Esophagus muscularis mucosa (tissue), 4 donors: Measurements from ENCODE around the gene NLRP11.

Experiments
- EP300 ChIP-seq: sonication (generic); formaldehyde crosslinking; IDR thresholded peaks from one replicate; pipeline ENCODE4 v1.6.1; 2017; ENCODE audit warnings: antibody characterized with exemption
- POLR2A ChIP-seq: fragments of 450-650 bp; IDR thresholded peaks from one replicate; pipeline ENCODE4 v1.6.1; 2017; ENCODE audit warnings: antibody characterized with exemption, moderate library complexity, mild to moderate bottlenecking, low read depth
- POLR2AphosphoS5 ChIP-seq, 2 donors: sonication (generic); formaldehyde crosslinking; IDR thresholded peaks; one replicate each; pipeline ENCODE4 v1.6.1; 2017; ENCODE audit warnings: antibody characterized with exemption in 2 of 2
- TF ChIP-seq, protein P1 (sequence below), 3 experiments: fragments of 200-600 bp in 2 of 3; fragments of 450-650 bp in 1 of 3; sonication (generic) in 2 of 3; IDR thresholded peaks; one replicate each; pipeline ENCODE4 v1.5.1; 2017 to 2019; ENCODE audit warnings: antibody characterized with exemption in 3 of 3, mild to moderate bottlenecking in 2 of 3, moderate library complexity in 1 of 3

GRCh38 chr19:55778331-55778730, 53.5 kb downstream of the NLRP11 start:
- TF ChIP-seq, protein P1, sequence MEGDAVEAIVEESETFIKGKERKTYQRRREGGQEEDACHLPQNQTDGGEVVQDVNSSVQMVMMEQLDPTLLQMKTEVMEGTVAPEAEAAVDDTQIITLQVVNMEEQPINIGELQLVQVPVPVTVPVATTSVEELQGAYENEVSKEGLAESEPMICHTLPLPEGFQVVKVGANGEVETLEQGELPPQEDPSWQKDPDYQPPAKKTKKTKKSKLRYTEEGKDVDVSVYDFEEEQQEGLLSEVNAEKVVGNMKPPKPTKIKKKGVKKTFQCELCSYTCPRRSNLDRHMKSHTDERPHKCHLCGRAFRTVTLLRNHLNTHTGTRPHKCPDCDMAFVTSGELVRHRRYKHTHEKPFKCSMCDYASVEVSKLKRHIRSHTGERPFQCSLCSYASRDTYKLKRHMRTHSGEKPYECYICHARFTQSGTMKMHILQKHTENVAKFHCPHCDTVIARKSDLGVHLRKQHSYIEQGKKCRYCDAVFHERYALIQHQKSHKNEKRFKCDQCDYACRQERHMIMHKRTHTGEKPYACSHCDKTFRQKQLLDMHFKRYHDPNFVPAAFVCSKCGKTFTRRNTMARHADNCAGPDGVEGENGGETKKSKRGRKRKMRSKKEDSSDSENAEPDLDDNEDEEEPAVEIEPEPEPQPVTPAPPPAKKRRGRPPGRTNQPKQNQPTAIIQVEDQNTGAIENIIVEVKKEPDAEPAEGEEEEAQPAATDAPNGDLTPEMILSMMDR (IDR thresholded peaks at IDR 0.05): no peak
- TF ChIP-seq POLR2A (no peak), POLR2AphosphoS5 (IDR thresholded peaks at IDR 0.05) (no peak), EP300 (no peak)
